Measurements from ENCODE around the gene EXD3. TPM values are rescaled to one million over a fixed set of nuclear protein-coding genes. Genes with fewer than 3 reads are reported as not detected.
A peak's percentile ranks its signal among the peaks of the same experiment; 100 is the strongest.
"Not testable (repeated sequence)": the region's sequence is repeated elsewhere in the genome, so short reads cannot be mapped to it uniquely, and the experiment has no call there.

EXD3 gene, protein sequence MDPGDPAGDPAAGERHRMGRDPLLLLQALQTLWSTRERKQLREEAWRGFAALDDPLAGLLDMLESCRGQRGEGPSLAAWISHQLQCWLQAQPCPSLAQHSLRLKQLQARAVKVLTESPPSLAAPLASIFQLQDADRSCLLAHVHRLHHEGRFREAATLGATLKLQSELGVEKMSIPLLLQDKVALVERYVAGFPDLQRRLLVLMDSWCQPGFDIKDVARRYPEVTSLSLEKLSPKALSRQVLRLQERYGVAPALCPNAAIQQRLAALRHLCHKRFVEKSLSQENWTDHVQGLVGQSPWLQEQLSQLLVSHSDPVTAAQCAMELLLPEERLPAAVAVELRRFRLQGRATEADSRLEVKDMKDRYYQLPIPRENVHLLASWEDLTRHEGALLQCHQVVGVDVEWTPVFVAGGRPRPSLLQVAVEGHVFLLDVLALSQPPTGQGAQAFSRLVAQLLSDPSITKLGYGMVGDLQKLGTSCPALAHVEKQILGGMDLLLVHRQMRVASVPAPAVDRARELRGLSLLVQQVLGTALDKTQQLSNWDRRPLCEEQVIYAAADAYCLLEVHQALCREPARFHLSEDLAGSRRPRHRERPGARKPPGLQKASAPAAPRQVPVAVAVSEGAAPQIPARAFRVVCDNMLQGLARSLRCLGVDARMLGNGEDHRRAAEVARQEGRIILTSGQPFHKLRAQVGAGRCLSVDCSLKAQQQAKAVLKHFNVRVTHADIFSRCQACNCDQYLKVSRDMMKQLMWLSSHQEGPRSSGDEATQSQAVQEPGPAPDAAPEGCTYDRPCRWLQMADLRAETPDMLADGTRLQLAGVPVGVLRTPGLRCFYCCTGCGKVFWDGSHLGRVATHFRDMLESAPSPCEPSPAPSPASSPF
- 4.0 and 6.5 TPM in 2 replicates for total RNA-seq (2014; rRNA removed)
- polyA plus RNA-seq (2012), result 6.9 TPM

- DNase-seq (ENCODE audit: low read depth), result peak; percentile 84
Observed at GRCh38 chr9:137422604-137423513, at the start of gene EXD3, which contains the start of gene NOXA1. Gene EXD3, minus strand, starts transcription at chr9:137423162. Its CDS starts 27,805 bp downstream, at chr9:137395357. Gene NOXA1, plus strand, starts transcription at chr9:137423393. Its CDS starts 137 bp downstream, at chr9:137423530.

GRCh38 chr9:137470785-137471184 is 47.8 kb upstream of the EXD3 start:
- DNase-seq (ENCODE audit: low read depth), result no peak

- DNase-seq (ENCODE audit: low read depth), result no peak
Observed at GRCh38 chr9:137467896-137468295, 44.9 kb upstream of the EXD3 start.

DNA sequence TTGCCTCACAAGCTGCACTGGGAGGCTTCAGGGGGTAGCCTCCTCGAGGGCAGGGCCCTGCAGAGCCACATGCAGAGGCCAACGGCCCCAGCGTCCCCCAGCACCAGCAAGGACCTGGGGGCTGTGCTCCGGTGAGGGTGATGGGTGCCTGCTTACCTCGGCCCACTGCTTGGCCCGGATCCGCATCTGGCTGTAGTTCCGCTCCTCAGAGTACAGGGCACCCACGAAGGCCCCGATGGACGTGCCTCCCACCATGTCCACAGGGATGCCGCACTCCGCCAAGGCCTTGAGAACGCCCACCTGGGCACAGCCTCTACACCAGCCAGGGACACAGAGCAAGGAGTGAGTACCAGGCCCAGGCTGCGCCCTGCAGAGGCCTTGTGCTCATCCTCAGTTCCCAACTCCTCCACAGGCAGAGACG is 44.2 kb upstream of the EXD3 start:
- DNase-seq (ENCODE audit: low read depth), result no peak

- DNase-seq (ENCODE audit: low read depth), result not testable (repeated sequence)
Observed at GRCh38 chr9:137466389-137467085, 43.6 kb upstream of the EXD3 start.

GRCh38 chr9:137465720-137466388 is 42.9 kb upstream of the EXD3 start:
- DNase-seq (ENCODE audit: low read depth), result no peak

- DNase-seq (ENCODE audit: low read depth), result no peak
Observed at GRCh38 chr9:137465000-137465719, 42.2 kb upstream of the EXD3 start.

- no peak for DNase-seq (ENCODE audit: low read depth)
Observed at GRCh38 chr9:137464291-137464999, 41.5 kb upstream of the EXD3 start.

DNA sequence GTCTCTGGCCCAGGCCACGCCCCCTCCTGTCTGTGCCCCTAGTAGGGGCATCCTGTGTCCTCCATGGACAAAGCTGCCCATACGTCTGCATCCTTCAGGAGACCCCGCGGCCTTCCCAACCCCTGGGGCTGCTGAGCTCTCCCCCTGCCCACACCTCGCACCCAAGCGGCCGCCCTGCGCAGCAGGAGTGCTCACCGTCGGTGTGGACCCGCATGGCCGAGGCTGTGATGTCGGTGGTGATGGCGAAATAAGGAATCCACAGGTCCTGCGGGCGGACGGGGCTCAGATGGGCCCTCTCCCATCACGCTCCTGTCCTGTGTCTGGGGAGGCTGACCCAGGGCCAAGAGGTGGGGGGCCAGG is 40.9 kb upstream of the EXD3 start:
- DNase-seq (ENCODE audit: low read depth), result no peak

DNA sequence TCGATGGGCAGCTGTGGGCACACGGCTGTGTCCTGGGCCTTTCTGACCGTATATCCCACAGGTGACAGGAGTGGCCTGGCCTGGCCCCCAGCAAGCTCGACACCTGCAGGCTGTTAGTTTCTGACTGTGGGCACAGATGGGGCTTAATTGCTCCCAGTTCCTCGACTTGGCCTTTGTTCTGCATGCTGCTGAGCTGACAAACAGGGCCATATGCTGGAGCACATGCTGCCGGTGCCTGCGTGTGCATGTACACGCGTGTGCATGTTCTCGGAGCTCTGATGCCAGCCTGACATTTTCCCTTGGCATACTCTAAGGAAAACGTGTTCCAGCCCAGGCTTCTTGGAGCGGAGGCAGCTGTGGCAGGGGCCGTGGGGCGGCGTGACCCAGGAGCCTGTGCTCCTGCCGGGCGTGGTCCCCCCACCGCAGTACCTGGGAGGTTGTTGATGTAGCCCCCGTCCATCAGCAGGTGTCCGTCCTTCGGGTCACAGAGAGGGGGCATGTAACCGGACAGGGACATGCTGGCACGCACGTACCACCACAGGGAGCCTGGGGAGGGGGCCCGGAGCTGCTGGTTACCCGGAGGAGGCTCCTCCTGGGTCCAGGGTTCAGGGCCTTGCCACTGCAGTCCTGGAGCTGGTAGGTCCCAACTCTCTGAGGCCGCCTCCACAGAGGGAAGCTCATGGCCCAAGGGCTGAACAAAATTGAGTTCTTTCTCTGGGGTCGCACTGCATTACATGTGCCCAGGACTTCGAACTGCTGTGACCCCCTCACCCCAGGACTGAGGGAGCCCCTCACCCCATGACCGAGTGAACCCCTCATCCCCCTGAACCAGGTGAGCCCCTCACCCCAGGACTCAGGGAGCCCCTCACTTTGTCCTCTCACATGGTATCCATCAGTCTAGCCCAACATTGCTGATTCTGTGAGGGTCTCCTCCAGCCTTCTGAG is 40.3 kb upstream of the EXD3 start:
- DNase-seq (ENCODE audit: low read depth), result no peak

DNA sequence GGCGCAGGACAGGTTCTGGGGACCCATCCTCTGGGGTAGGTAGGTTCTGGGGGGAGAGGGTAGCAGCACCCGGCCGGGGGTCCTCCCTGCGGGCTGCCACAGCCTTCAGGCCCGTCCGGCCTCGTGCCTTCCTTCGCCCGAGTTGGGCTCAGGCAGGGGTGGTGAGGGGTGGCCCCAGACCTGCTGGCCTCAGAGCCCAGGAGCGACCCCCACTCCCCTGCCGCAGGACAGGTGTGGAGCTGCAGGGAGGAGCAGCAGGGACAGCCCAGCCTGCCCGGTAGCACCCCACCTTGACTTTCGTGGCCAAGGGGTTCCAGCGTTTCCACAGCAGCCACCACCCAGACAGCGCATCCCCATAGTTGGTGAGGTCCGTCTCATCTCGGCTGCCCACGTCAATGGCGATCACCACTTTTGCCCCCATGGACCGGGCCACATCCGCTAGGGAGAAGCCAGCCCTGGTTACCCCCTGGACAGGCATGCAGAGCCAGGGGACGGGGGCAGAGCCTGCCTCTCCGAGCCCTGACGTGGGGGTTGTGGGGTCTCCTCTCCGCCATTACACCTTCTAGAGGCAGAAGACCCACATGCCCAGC is 39.5 kb upstream of the EXD3 start:
- DNase-seq (ENCODE audit: low read depth), result no peak

DNA sequence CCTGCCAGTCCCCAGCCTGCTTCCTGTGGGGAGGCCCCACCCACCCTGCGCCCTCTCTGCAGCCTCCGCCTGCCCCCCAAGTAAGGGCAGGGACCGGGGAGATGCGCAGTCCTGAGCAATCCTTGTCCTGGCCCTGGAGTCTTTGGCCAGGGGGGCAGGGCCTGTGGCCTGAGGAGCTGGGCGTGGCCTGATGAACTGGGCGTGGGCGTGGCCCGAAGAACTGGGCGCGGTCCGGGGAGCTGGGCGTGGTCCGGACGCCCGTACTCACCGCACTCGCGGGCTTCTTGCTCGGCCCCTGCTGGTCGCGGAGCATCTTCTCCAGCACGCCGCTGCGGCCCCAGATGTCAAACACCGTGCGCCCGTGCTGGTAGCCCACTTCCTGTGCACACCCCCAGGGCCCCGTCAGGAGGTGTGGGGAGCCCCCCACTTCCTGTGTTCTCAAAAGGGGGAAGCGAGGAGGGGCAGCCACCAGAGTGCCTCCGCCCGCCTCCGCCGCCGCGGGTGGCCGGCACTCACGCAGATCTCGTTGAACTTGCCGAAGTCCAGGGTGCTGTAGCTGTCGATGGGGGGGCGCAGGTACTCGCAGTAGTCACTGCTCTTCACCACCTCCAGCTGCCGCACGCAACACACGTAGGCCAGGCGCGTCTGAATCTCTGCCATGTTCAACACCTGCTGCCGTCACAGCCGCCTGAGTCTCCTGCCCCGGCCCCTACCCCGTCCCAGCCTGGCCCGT is 38.9 kb upstream of the EXD3 start:
- DNase-seq (ENCODE audit: low read depth), result no peak

- no peak for DNase-seq (ENCODE audit: low read depth)
Observed at GRCh38 chr9:137461316-137461662, 38.3 kb upstream of the EXD3 start.

GRCh38 chr9:137460363-137461315 is 37.7 kb upstream of the EXD3 start:
- DNase-seq (ENCODE audit: low read depth), result no peak

DNA sequence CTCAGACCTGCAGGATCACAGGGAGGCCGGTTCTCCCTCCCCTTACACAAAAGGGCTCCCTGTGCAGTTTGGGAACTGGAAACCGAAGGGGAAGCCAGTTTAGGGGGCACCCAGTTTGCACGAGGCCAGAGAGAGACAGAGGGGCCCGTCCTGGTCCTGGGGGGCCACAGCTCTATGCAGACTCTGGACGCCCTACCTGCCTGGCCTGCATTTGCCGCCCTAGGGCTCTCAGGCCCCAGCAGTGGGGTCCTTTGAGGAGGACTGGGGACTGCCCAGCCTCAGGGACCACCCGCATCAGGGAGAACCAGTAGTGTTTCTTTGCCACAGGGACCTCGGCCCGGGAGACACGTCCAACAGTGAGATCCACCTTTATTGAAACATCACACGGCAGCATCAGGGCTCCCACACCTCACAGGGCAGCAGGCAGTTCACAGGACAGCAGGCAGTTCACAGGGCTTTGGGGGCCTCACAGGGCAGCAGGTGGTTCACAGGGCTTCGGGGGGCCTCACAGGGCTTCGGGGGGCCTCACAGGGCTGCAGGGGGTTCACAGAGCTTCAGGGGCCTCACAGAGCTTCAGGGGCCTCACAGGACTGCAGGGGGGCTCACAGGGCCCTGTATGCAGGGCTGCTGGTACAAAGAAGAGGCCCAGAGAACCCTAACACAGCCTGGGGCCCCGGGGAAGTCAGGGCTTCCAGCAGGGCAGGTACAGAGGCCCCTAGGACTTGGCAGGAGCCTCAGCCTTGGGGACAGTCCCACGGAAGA is 36.8 kb upstream of the EXD3 start:
- DNase-seq (ENCODE audit: low read depth), result no peak

Data from LHCN-M2 (cell line).